Measurements from ENCODE around the gene PGC. TPM values are rescaled to one million over a fixed set of nuclear protein-coding genes. Genes with fewer than 3 reads are reported as not detected.
A peak's percentile ranks its signal among the peaks of the same experiment; 100 is the strongest.

Gene PGC
- total and polyA plus RNA-seq, 9 of the 15 experiments (the other 6 are each of a cell fraction or from before 2014, with no cell fraction given), result 0.17 to 0.40 TPM; not detected in 7

DNA sequence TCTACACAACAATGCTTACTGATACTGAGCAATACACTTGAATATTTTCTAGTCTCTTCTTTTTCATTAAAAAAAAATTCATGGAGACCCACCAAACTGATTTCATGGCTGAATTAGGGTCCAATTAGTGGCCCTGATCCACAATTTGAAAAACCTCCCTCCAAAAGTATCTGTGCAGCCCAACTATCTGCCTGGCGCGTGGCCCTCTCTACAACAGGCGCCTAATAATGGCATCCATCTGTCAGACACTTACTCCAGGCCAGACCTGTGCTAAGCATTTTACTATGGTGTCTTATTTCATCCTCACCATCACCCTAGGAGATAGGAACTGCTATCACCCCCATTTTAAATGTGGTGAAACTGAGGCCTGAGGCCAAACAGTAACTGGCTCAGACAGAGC lies 25.8 kb downstream of the PGC start:
- H3K4me3 ChIP-seq, result no peak overlapping the region
- no peak overlapping the region for H3K27ac ChIP-seq (ENCODE audit: extremely low read depth, low read depth, low read length)
- no peaks in the 10 kb centered on the region for H3K9me3 ChIP-seq (replicated peaks; ENCODE audit: control insufficient read depth, insufficient read depth, low read depth, low read length)
- peaks cover 20% of the 10 kb centered on the region; the same call in 1 of the 2 replicates for H4K20me1 ChIP-seq (replicated peaks; ENCODE audit: control insufficient read depth, insufficient read depth, low read length)
- in situ Hi-C loops (cut with MboI) (no loop called here), intact Hi-C loops (cut with micrococcal nuclease) (no loop called here)
- POLR2A ChIA-PET, result interaction anchor here (0.8 to 2.1 kb wide), 3 partner anchors 12 to 42 kb away, joined by 3 to 11 read pairs (median 4); no protein-coding TSS in a partner anchor
- DNase-seq (ENCODE audit: extremely low read depth in 1 of 4, low spot score in 3 of 4), result no peak
- 77% methylated on average over 3 of the region's 3 CpGs for WGBS (ENCODE audit: insufficient coverage, low coverage, missing lambda C conversion rate)
- H3K4me1 ChIP-seq (replicated peaks in 1 of 2; ENCODE audit: control insufficient read depth in 2 of 2, insufficient read depth in 2 of 2, low read length in 2 of 2), result peaks cover 16 to 18% of the 10 kb centered on the region in 2 experiments
- H3K27me3 ChIP-seq (ENCODE audit: control insufficient read depth in 2 of 2, insufficient read depth in 2 of 2, low read length in 2 of 2), result peaks cover 0 to 6% of the 10 kb centered on the region in 2 experiments; a peak in 1 of 5 replicates
- H3K79me2 ChIP-seq (ENCODE audit: control insufficient read depth, insufficient read depth, low read length), result no peaks in the 10 kb centered on the region
- no peak for ATAC-seq
- no peaks in the 10 kb centered on the region for H3K36me3 ChIP-seq (ENCODE audit: control insufficient read depth, insufficient read depth, low read length)
- H3K4me2 ChIP-seq (ENCODE audit: insufficient read depth, low read length), result no peak overlapping the region
- FAIRE-seq, result no peak
- no peak overlapping the region for H2AFZ ChIP-seq (ENCODE audit: low read depth, low read length)
- H3K9ac ChIP-seq (ENCODE audit: insufficient read depth in 1 of 2, low read depth in 2 of 2, low read length in 2 of 2), result no peak overlapping the region
- CTCF ChIA-PET (ENCODE audit: low intra/inter-chr PET ratio), result no interaction called here
- TF ChIP-seq ZNF445 (CRISPR knock-in tag; IDR thresholded peaks at IDR 0.05; ENCODE audit: low read depth), result no peak
- TF ChIP-seq, protein P1, sequence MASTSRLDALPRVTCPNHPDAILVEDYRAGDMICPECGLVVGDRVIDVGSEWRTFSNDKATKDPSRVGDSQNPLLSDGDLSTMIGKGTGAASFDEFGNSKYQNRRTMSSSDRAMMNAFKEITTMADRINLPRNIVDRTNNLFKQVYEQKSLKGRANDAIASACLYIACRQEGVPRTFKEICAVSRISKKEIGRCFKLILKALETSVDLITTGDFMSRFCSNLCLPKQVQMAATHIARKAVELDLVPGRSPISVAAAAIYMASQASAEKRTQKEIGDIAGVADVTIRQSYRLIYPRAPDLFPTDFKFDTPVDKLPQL (IDR thresholded peaks at IDR 0.05; ENCODE audit: extremely low read depth, insufficient read length), result no peak
- TF ChIP-seq ZKSCAN8 (CRISPR knock-in tag; IDR thresholded peaks at IDR 0.05), result peak; percentile 59; the same call in 1 of the 2 replicates
- BruUV-seq (replicated peaks), result no TSS peak
- H3K9me1 ChIP-seq (ENCODE audit: control insufficient read depth, insufficient read depth, low read length), result no peaks in the 10 kb centered on the region

GRCh38 chr6:41720783-41721182 lies 26.4 kb downstream of the PGC start:
- H3K4me2 ChIP-seq (ENCODE audit: insufficient read depth, low read length), result no peak overlapping the region
- no peaks in the 10 kb centered on the region for H3K36me3 ChIP-seq (ENCODE audit: control insufficient read depth, insufficient read depth, low read length)
- peaks cover 16 to 18% of the 10 kb centered on the region in 2 experiments for H3K4me1 ChIP-seq (replicated peaks in 1 of 2; ENCODE audit: control insufficient read depth in 2 of 2, insufficient read depth in 2 of 2, low read length in 2 of 2)
- peaks cover 2 to 12% of the 10 kb centered on the region in 2 experiments; a peak in 3 of 5 replicates for H3K27me3 ChIP-seq (ENCODE audit: control insufficient read depth in 2 of 2, insufficient read depth in 2 of 2, low read length in 2 of 2)
- BruUV-seq (replicated peaks), result no TSS peak
- no peaks in the 10 kb centered on the region for H3K9me3 ChIP-seq (replicated peaks; ENCODE audit: control insufficient read depth, insufficient read depth, low read depth, low read length)
- H3K4me3 ChIP-seq, result no peak overlapping the region
- CTCF ChIA-PET (ENCODE audit: low intra/inter-chr PET ratio), result no interaction called here
- WGBS (ENCODE audit: insufficient coverage, low coverage, missing lambda C conversion rate), result 28% methylated on average over 2 of the region's 2 CpGs
- H3K27ac ChIP-seq (ENCODE audit: extremely low read depth, low read depth, low read length), result no peak overlapping the region
- peaks cover 20% of the 10 kb centered on the region; the same call in 1 of the 2 replicates for H4K20me1 ChIP-seq (replicated peaks; ENCODE audit: control insufficient read depth, insufficient read depth, low read length)
- no peak for ATAC-seq
- H3K9ac ChIP-seq (ENCODE audit: insufficient read depth in 1 of 2, low read depth in 2 of 2, low read length in 2 of 2), result no peak overlapping the region
- no peaks in the 10 kb centered on the region for H3K9me1 ChIP-seq (ENCODE audit: control insufficient read depth, insufficient read depth, low read length)
- H2AFZ ChIP-seq (ENCODE audit: low read depth, low read length), result no peak overlapping the region
- intact Hi-C loops (cut with micrococcal nuclease), result no loop called here
- in situ Hi-C loops (cut with MboI), result no loop called here
- no peak for FAIRE-seq
- POLR2A ChIA-PET, result interaction anchor here (0.7 to 2.1 kb wide), 4 partner anchors 13 to 58 kb away, joined by 4 to 11 read pairs (median 4); no protein-coding TSS in a partner anchor
- no peaks in the 10 kb centered on the region for H3K79me2 ChIP-seq (ENCODE audit: control insufficient read depth, insufficient read depth, low read length)
- no peak for DNase-seq (ENCODE audit: extremely low read depth in 1 of 4, low spot score in 3 of 4)
- TF ChIP-seq U2AF2 (optimal IDR thresholded peaks at IDR 0.05; ENCODE audit: low read depth, low read length) (no peak), STAT5B (CRISPR knock-in tag; IDR thresholded peaks at IDR 0.05) (no peak), TCFL5 (CRISPR knock-in tag; conservative IDR thresholded peaks at IDR 0.05) (no peak), ZNF57 (CRISPR knock-in tag; IDR thresholded peaks at IDR 0.05) (no peak), EP300 (IDR thresholded peaks at IDR 0.05; ENCODE audit: low read length) (no peak), ZFX (CRISPR knock-in tag; IDR thresholded peaks at IDR 0.05) (no peak)
- TF ChIP-seq, protein P2, sequence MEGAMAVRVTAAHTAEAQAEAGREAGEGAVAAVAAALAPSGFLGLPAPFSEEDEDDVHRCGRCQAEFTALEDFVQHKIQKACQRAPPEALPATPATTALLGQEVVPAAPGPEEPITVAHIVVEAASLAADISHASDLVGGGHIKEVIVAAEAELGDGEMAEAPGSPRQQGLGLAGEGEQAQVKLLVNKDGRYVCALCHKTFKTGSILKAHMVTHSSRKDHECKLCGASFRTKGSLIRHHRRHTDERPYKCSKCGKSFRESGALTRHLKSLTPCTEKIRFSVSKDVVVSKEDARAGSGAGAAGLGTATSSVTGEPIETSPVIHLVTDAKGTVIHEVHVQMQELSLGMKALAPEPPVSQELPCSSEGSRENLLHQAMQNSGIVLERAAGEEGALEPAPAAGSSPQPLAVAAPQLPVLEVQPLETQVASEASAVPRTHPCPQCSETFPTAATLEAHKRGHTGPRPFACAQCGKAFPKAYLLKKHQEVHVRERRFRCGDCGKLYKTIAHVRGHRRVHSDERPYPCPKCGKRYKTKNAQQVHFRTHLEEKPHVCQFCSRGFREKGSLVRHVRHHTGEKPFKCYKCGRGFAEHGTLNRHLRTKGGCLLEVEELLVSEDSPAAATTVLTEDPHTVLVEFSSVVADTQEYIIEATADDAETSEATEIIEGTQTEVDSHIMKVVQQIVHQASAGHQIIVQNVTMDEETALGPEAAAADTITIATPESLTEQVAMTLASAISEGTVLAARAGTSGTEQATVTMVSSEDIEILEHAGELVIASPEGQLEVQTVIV (CRISPR knock-in tag; IDR thresholded peaks at IDR 0.05; ENCODE audit: borderline replicate concordance), result no peak
- TF ChIP-seq, protein P3, sequence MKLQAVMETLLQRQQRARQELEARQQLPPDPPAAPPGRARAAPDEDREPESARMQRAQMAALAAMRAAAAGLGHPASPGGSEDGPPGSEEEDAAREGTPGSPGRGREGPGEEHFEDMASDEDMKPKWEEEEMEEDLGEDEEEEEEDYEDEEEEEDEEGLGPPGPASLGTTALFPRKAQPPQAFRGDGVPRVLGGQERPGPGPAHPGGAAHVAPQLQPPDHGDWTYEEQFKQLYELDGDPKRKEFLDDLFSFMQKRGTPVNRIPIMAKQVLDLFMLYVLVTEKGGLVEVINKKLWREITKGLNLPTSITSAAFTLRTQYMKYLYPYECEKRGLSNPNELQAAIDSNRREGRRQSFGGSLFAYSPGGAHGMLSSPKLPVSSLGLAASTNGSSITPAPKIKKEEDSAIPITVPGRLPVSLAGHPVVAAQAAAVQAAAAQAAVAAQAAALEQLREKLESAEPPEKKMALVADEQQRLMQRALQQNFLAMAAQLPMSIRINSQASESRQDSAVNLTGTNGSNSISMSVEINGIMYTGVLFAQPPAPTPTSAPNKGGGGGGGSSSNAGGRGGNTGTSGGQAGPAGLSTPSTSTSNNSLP (IDR thresholded peaks at IDR 0.05; ENCODE audit: borderline replicate concordance, low read depth, low read length), result no peak
